22Rv1 (cell line): ENCODE measurements around the gene PIGQ.

Source experiments
- ZFX ChIP-seq: fragments of 450-650 bp; IDR thresholded peaks from 2 replicates; pipeline ENCODE4 v1.6.1; 2017; ENCODE audit warnings: antibody characterized with exemption, borderline replicate concordance
- TF ChIP-seq, protein P1 (sequence below): fragments of 450-650 bp; IDR thresholded peaks from 2 replicates; pipeline ENCODE4 v1.5.1; 2017; ENCODE audit warnings: mild to moderate bottlenecking

- TF ChIP-seq, protein P1, sequence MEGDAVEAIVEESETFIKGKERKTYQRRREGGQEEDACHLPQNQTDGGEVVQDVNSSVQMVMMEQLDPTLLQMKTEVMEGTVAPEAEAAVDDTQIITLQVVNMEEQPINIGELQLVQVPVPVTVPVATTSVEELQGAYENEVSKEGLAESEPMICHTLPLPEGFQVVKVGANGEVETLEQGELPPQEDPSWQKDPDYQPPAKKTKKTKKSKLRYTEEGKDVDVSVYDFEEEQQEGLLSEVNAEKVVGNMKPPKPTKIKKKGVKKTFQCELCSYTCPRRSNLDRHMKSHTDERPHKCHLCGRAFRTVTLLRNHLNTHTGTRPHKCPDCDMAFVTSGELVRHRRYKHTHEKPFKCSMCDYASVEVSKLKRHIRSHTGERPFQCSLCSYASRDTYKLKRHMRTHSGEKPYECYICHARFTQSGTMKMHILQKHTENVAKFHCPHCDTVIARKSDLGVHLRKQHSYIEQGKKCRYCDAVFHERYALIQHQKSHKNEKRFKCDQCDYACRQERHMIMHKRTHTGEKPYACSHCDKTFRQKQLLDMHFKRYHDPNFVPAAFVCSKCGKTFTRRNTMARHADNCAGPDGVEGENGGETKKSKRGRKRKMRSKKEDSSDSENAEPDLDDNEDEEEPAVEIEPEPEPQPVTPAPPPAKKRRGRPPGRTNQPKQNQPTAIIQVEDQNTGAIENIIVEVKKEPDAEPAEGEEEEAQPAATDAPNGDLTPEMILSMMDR: no peak
- TF ChIP-seq ZFX: no peak
These were observed 7.5 kb upstream of the PIGQ start for GRCh38 chr16:561957-562938.
